ENCODE measurements around the gene SMIM8.

The SMIM8 gene, protein sequence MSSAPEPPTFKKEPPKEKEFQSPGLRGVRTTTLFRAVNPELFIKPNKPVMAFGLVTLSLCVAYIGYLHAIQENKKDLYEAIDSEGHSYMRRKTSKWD

DNA sequence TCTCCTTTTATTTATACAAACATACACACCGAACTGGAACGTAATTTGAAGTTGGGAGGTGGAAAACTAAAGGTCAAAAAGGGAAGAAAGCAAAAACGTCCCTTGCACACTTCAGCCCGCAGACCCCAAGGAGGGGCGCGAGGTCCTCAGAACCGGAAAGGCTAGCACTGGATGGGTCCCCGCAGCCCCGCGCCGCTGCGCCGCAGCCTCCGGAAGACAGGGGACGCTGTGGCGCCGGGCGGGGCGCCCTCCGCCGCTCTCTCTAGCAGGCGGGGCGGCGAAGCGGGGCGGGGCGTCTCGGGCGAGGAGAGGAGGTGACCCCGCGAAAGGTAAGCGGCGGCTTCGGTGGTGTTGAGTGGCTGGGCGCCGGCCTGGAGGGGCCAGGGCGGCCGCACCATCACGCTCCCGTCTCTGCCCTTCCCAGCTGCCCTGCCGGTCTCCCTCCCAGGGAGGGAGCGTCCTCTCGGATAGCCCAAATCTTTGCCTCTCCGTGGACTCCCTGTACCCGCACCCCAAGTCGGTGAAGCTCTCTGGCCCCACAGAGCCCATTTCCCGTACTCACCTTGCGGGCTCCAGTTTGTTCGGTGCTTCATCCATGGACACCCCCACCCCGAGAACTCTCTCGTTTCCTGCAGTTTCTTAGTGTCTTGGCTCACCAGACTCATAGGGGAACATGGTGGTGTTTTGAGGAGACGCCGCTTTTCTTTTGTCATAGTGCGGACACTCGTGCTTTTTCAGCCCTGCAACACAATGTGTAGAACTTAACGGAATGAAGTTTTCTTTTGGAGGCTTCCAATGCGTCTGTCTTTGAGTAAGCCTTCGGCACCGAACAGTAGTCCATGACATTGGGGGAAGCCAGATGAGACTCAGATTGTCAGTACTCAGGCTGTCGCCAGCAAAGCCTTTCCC is at the start of gene SMIM8:
TSS of gene SMIM8 (plus strand) at position 285 of the 909 bp plus-strand sequence. CDS start 14,444 bp downstream, outside the sequence.
- H3K4me3 ChIP-seq (ENCODE audit: low read length) = peak within 1 kb of the TSS; percentile 88
- DNase-seq (ENCODE audit: low read depth) = peak; percentile 85
- TF ChIP-seq, protein P1, sequence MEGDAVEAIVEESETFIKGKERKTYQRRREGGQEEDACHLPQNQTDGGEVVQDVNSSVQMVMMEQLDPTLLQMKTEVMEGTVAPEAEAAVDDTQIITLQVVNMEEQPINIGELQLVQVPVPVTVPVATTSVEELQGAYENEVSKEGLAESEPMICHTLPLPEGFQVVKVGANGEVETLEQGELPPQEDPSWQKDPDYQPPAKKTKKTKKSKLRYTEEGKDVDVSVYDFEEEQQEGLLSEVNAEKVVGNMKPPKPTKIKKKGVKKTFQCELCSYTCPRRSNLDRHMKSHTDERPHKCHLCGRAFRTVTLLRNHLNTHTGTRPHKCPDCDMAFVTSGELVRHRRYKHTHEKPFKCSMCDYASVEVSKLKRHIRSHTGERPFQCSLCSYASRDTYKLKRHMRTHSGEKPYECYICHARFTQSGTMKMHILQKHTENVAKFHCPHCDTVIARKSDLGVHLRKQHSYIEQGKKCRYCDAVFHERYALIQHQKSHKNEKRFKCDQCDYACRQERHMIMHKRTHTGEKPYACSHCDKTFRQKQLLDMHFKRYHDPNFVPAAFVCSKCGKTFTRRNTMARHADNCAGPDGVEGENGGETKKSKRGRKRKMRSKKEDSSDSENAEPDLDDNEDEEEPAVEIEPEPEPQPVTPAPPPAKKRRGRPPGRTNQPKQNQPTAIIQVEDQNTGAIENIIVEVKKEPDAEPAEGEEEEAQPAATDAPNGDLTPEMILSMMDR (IDR thresholded peaks at IDR 0.05; ENCODE audit: insufficient read depth, low read depth, low read length, missing control alignments) = peak; percentile 69

GRCh38 chr6:87274660-87275274 is 47.6 kb upstream of the SMIM8 start:
- no peak overlapping the region for H3K4me3 ChIP-seq (ENCODE audit: low read length)
- peak; percentile 10 for DNase-seq (ENCODE audit: low read depth)
- TF ChIP-seq, protein P1 (IDR thresholded peaks at IDR 0.05; ENCODE audit: insufficient read depth, low read depth, low read length, missing control alignments) = no peak

- DNase-seq (ENCODE audit: low read depth) = no peak
- TF ChIP-seq, protein P1 (IDR thresholded peaks at IDR 0.05; ENCODE audit: insufficient read depth, low read depth, low read length, missing control alignments) = no peak
Measured at GRCh38 chr6:87276624-87277023, 45.8 kb upstream of the SMIM8 start.

DNA sequence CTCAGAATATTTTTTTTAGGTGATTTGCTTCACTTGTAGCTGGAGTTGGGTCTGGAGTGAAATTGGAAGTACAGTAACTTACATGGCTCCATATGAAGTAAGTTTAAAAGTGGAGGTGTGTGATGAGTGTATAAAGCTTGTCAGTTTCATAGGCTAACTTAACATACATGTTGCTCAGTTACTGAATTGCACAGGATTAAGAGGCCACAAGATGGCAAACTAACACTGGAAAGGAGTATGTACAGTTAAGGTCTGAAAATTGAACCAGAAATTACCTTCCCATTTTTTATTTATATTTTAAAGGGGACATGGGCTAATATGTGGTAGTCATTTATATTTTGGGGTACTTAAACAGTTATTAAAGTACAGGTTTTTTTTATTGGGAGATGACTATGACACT is 45.3 kb upstream of the SMIM8 start:
- H3K4me3 ChIP-seq (ENCODE audit: low read length) = no peak overlapping the region
- TF ChIP-seq, protein P1 (IDR thresholded peaks at IDR 0.05; ENCODE audit: insufficient read depth, low read depth, low read length, missing control alignments) = peak; percentile 45
- DNase-seq (ENCODE audit: low read depth) = peak; percentile 42

More at GRCh38 chr6:87276624-87277023, 45.8 kb upstream of the SMIM8 start:
- H3K4me3 ChIP-seq (ENCODE audit: low read length) = no peak overlapping the region

DNA sequence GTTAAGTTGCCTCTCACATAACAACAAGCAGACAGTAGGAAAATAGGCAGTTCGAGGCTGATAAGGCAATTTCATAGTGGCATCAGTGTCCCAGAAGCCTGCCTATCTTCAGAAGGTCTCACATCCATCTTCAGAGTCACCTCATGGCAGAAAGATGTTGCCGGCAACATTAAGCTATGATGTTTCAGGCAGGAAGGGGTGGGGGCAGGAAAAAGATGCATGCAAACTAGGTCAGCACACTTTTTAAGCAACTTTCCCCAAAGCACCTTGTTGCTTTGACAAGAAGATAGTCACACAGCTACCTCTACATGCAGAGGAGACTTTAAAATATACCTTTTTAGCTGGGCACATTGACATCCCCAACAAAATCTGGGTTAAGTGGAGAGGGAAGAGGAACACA is 43.2 kb upstream of the SMIM8 start:
- TF ChIP-seq, protein P1 (IDR thresholded peaks at IDR 0.05; ENCODE audit: insufficient read depth, low read depth, low read length, missing control alignments) = no peak
- DNase-seq (ENCODE audit: low read depth) = no peak
- no peak overlapping the region for H3K4me3 ChIP-seq (ENCODE audit: low read length)

- TF ChIP-seq, protein P1 (IDR thresholded peaks at IDR 0.05; ENCODE audit: insufficient read depth, low read depth, low read length, missing control alignments) = no peak
- DNase-seq (ENCODE audit: low read depth) = no peak
- no peak overlapping the region for H3K4me3 ChIP-seq (ENCODE audit: low read length)
Measured at GRCh38 chr6:87281426-87281825, 41.0 kb upstream of the SMIM8 start.

Data from epithelial cell of esophagus (primary cell).